Measurements from ENCODE around the gene THAP4.

Gene THAP4

DNA sequence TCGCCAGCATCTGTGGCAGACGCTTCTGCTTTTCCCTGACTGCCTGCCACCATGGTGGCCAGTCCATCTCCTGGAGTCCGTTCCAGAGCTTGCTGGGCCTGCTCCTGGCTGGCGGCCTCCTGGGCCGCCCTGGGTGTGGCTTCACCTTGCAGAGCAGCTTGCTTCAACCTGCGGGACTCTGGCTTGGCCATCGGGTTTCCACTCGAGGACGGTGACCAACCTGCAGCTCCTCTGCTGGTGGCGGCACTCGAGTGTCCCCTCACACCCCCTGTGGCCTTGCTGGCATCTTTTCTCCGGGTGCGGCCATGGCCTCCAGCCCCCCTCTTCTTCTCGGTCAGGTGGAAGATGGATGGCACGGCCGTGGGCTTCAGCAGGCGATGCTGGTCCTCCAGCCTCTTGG, 3.4 kb downstream of the THAP4 start:
- Histone ChIP-seq H3K4me2 (ENCODE audit: low read length) (no peak overlapping the region), H3K23ac (ENCODE audit: low read length) (no peak overlapping the region), H3K9ac (ENCODE audit: low read length) (no peak overlapping the region), H3K4ac (ENCODE audit: low read depth, low read length) (no peak overlapping the region), H3K36me3 (ENCODE audit: control insufficient read depth, insufficient read depth, low read length) (peaks cover 8% of the 10 kb centered on the region), H4K8ac (ENCODE audit: low read depth, low read length) (no peak overlapping the region), H2BK5ac (ENCODE audit: low read length) (no peak overlapping the region), H3K79me1 (ENCODE audit: low read length) (peaks cover 20% of the 10 kb centered on the region), H3K79me2 (ENCODE audit: control insufficient read depth, insufficient read depth, low read length) (peaks cover 33% of the 10 kb centered on the region), H3K56ac (ENCODE audit: low read length) (no peak overlapping the region), H2BK120ac (ENCODE audit: low read depth, low read length) (no peak overlapping the region), H3K27ac (ENCODE audit: low read depth, low read length) (no peak overlapping the region), H2BK15ac (replicated peaks; ENCODE audit: low read depth) (no peak overlapping the region), H3K4me1 (ENCODE audit: control insufficient read depth, low read depth, low read length) (no peaks in the 10 kb centered on the region), H3K4me3 (ENCODE audit: low read length) (no peak overlapping the region), H2AK5ac (ENCODE audit: low read length) (no peak overlapping the region), H4K5ac (ENCODE audit: low read length) (no peak overlapping the region), H3K27me3 (ENCODE audit: insufficient read depth, low read length, poor library complexity) (no peaks in the 10 kb centered on the region), H3K18ac (ENCODE audit: low read length) (no peak overlapping the region)
- no CpG with 5 or more reads among the region's 17 CpGs for WGBS (ENCODE audit: extremely low coverage, insufficient coverage, low lambda C conversion rate)
- no peak for DNase-seq

DNA sequence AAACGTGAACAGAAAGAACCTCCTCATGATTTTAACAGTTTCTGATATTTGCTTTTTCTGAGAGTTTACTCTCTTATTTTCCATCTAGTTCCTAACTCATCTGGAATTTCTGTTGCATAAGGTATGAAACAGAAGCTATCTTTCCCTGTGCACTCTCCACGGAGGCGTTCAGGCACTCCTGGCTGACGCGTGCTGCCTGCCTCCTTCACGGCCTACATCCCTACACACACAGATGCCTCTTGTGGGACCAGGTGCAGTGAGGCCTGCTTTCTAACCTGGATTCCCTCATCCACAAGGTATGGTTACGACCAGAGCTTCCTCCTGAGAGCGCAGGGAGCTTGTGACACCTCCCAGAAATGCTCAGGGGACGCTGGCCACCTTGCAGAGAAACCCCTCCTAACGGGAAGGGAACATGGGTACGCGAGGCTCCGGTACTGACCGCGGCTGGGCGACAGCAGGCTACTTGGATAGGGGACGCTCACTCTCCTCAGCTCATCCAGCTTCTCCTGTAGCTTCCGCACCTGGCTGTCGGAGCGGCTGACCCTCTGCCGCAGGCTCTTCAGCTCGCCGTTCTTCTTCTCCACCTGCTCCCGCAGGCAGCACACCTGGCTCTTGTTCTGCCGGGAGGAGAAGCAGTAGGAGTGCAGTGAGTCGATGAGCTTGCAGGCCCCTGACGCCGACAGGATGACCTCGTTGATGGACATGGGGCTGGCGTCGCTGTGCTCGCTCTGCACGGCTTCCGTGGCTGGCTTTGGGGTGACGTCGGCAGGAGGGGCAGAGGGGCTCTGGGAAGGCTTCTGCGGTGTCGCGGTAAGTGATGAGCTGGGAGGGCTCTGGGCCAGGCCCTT, 4.3 kb downstream of the THAP4 start:
- Histone ChIP-seq H4K5ac (ENCODE audit: low read length) (no peak overlapping the region), H3K4me1 (ENCODE audit: control insufficient read depth, low read depth, low read length) (no peaks in the 10 kb centered on the region), H3K4ac (ENCODE audit: low read depth, low read length) (no peak overlapping the region), H4K8ac (ENCODE audit: low read depth, low read length) (no peak overlapping the region), H2AK5ac (ENCODE audit: low read length) (no peak overlapping the region), H3K36me3 (ENCODE audit: control insufficient read depth, insufficient read depth, low read length) (peaks cover 8% of the 10 kb centered on the region), H3K27ac (ENCODE audit: low read depth, low read length) (no peak overlapping the region), H3K9ac (ENCODE audit: low read length) (no peak overlapping the region), H3K23ac (ENCODE audit: low read length) (no peak overlapping the region), H3K4me2 (ENCODE audit: low read length) (no peak overlapping the region), H3K18ac (ENCODE audit: low read length) (no peak overlapping the region), H2BK120ac (ENCODE audit: low read depth, low read length) (no peak overlapping the region), H3K56ac (ENCODE audit: low read length) (no peak overlapping the region), H3K79me2 (ENCODE audit: control insufficient read depth, insufficient read depth, low read length) (peaks cover 32% of the 10 kb centered on the region), H3K27me3 (ENCODE audit: insufficient read depth, low read length, poor library complexity) (no peaks in the 10 kb centered on the region), H3K4me3 (ENCODE audit: low read length) (no peak overlapping the region), H2BK5ac (ENCODE audit: low read length) (no peak overlapping the region), H3K79me1 (ENCODE audit: low read length) (peaks cover 24% of the 10 kb centered on the region), H2BK15ac (replicated peaks; ENCODE audit: low read depth) (no peak overlapping the region)
- no peak for DNase-seq
- no CpG with 5 or more reads among the region's 39 CpGs for WGBS (ENCODE audit: extremely low coverage, insufficient coverage, low lambda C conversion rate)

DNA sequence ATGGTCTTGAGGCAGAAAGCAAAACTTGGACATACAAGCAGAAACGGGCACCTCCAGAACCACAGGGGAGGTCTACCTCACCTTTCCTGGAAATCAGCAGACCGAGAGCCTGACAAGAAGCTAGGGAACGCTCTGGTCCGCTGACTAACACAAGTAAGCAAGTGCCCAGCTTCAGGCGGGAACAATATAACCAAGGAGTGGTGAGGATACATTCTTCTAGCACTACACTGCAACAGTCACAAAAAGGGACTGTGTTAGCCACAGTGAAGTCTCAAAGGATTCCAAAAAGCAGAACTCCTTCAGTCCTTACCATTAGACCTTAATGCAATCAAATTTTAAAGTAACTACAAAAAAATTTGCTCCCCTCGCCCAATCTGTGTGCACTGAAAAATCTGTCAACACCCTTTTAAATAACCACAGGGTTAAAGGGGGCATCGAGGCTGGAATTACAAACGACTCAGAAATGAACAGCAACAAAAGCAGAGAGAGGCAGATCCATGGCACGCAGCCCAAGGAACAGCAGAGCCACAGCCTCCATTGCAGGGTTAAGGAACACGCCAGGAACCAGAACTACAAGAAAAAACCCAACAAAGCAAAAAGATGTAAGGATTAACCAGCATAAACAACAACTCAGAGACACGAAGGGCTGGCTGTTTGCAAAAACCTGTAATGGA, 7.1 kb downstream of the THAP4 start:
- Histone ChIP-seq H3K18ac (ENCODE audit: low read length) (no peak overlapping the region), H3K36me3 (ENCODE audit: control insufficient read depth, insufficient read depth, low read length) (peaks cover 8% of the 10 kb centered on the region)
- WGBS (ENCODE audit: extremely low coverage, insufficient coverage, low lambda C conversion rate), result no CpG with 5 or more reads among the region's 11 CpGs

DNA sequence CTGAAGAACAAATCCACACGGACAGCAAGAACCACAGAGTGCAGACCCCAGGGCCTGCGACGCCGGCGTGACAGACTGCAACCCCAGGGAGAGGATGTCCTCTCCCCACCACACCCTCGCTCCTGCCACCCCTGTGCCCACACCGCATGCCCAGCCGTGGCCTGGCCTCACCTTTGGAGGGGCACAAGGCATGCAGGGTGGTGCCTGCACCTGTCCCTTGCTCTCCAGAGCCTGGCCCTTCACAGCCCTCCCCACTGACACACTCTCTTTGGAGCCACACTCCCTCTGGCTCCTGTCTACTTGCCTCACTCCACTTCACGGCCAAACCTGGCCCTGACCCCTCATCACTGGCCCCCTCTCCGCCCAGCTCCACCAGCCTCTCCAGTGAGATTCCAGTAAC, 9.3 kb downstream of the THAP4 start:
- Histone ChIP-seq H3K79me2 (ENCODE audit: control insufficient read depth, insufficient read depth, low read length) (peaks cover 22% of the 10 kb centered on the region), H3K36me3 (ENCODE audit: control insufficient read depth, insufficient read depth, low read length) (peaks cover 5% of the 10 kb centered on the region), H3K4me1 (ENCODE audit: control insufficient read depth, low read depth, low read length) (no peaks in the 10 kb centered on the region)

More for the DNA sequence above, 7.1 kb downstream of the THAP4 start:
- H3K4me2 ChIP-seq (ENCODE audit: low read length), result no peak overlapping the region
- H4K5ac ChIP-seq (ENCODE audit: low read length), result no peak overlapping the region
- no peak overlapping the region for H2BK15ac ChIP-seq (replicated peaks; ENCODE audit: low read depth)
- H3K4me3 ChIP-seq (ENCODE audit: low read length), result no peak overlapping the region
- H2BK120ac ChIP-seq (ENCODE audit: low read depth, low read length), result no peak overlapping the region
- no peak overlapping the region for H2BK5ac ChIP-seq (ENCODE audit: low read length)
- H3K4me1 ChIP-seq (ENCODE audit: control insufficient read depth, low read depth, low read length), result no peaks in the 10 kb centered on the region
- no peak overlapping the region for H3K56ac ChIP-seq (ENCODE audit: low read length)
- H4K8ac ChIP-seq (ENCODE audit: low read depth, low read length), result no peak overlapping the region
- no peak overlapping the region for H3K9ac ChIP-seq (ENCODE audit: low read length)
- peaks cover 26% of the 10 kb centered on the region for H3K79me2 ChIP-seq (ENCODE audit: control insufficient read depth, insufficient read depth, low read length)
- no peak overlapping the region for H2AK5ac ChIP-seq (ENCODE audit: low read length)
- H3K23ac ChIP-seq (ENCODE audit: low read length), result no peak overlapping the region
- H3K27me3 ChIP-seq (ENCODE audit: insufficient read depth, low read length, poor library complexity), result no peaks in the 10 kb centered on the region
- no peak overlapping the region for H3K27ac ChIP-seq (ENCODE audit: low read depth, low read length)
- H3K4ac ChIP-seq (ENCODE audit: low read depth, low read length), result no peak overlapping the region
- peaks cover 25% of the 10 kb centered on the region for H3K79me1 ChIP-seq (ENCODE audit: low read length)
- DNase-seq, result no peak

DNA sequence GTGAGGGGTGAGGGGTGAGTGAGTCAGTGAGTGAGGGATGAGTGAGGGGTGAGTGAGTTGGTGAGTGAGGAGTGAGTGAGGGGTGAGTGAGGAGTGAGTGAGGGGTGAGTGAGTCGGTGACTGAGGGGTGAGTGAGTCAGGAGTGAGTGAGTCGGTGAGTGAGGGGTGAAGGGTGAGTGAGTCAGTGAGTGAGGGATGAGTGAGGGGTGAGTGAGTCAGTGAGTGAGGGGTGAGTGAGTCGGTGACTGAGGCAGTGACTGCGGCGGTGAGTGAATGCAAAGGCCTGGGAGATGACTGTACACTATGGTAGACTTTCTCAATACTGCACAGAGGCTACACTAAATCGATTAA, 16.6 kb downstream of the THAP4 start:
- Histone ChIP-seq H3K27me3 (ENCODE audit: insufficient read depth, low read length, poor library complexity) (no peaks in the 10 kb centered on the region), H3K27ac (ENCODE audit: low read depth, low read length) (no peak overlapping the region), H2BK15ac (replicated peaks; ENCODE audit: low read depth) (no peak overlapping the region), H3K4me2 (ENCODE audit: low read length) (no peak overlapping the region), H4K8ac (ENCODE audit: low read depth, low read length) (no peak overlapping the region), H3K4me1 (ENCODE audit: control insufficient read depth, low read depth, low read length) (peaks cover 4% of the 10 kb centered on the region), H2AK5ac (ENCODE audit: low read length) (no peak overlapping the region), H2BK5ac (ENCODE audit: low read length) (no peak overlapping the region), H3K4me3 (ENCODE audit: low read length) (no peak overlapping the region), H3K56ac (ENCODE audit: low read length) (no peak overlapping the region), H3K79me1 (ENCODE audit: low read length) (peaks cover 18% of the 10 kb centered on the region), H3K4ac (ENCODE audit: low read depth, low read length) (no peak overlapping the region), H3K9ac (ENCODE audit: low read length) (no peak overlapping the region), H2BK120ac (ENCODE audit: low read depth, low read length) (no peak overlapping the region), H3K36me3 (ENCODE audit: control insufficient read depth, insufficient read depth, low read length) (no peaks in the 10 kb centered on the region), H3K79me2 (ENCODE audit: control insufficient read depth, insufficient read depth, low read length) (peaks cover 10% of the 10 kb centered on the region), H4K5ac (ENCODE audit: low read length) (no peak overlapping the region), H3K18ac (ENCODE audit: low read length) (no peak overlapping the region), H3K23ac (ENCODE audit: low read length) (no peak overlapping the region)
- no CpG with 5 or more reads among the region's 6 CpGs for WGBS (ENCODE audit: extremely low coverage, insufficient coverage, low lambda C conversion rate)
- no peak for DNase-seq

More for the DNA sequence above, 9.3 kb downstream of the THAP4 start:
- no peak overlapping the region for H3K4ac ChIP-seq (ENCODE audit: low read depth, low read length)
- no CpG with 5 or more reads among the region's 10 CpGs for WGBS (ENCODE audit: extremely low coverage, insufficient coverage, low lambda C conversion rate)
- H3K56ac ChIP-seq (ENCODE audit: low read length), result no peak overlapping the region
- no peak overlapping the region for H3K4me2 ChIP-seq (ENCODE audit: low read length)
- H3K18ac ChIP-seq (ENCODE audit: low read length), result no peak overlapping the region
- no peak overlapping the region for H2BK5ac ChIP-seq (ENCODE audit: low read length)
- no peak overlapping the region for H2BK15ac ChIP-seq (replicated peaks; ENCODE audit: low read depth)
- H3K27ac ChIP-seq (ENCODE audit: low read depth, low read length), result no peak overlapping the region
- H2AK5ac ChIP-seq (ENCODE audit: low read length), result no peak overlapping the region
- H3K79me1 ChIP-seq (ENCODE audit: low read length), result peaks cover 19% of the 10 kb centered on the region
- H2BK120ac ChIP-seq (ENCODE audit: low read depth, low read length), result no peak overlapping the region
- no peak overlapping the region for H3K23ac ChIP-seq (ENCODE audit: low read length)
- no peak for DNase-seq
- no peak overlapping the region for H3K4me3 ChIP-seq (ENCODE audit: low read length)
- H4K5ac ChIP-seq (ENCODE audit: low read length), result no peak overlapping the region
- H3K9ac ChIP-seq (ENCODE audit: low read length), result no peak overlapping the region
- no peak overlapping the region for H4K8ac ChIP-seq (ENCODE audit: low read depth, low read length)
- H3K27me3 ChIP-seq (ENCODE audit: insufficient read depth, low read length, poor library complexity), result no peaks in the 10 kb centered on the region
